HEK293 (cell line): ENCODE measurements around the gene CAPZB.

Experiments used
- CTCF ChIA-PET: fragments of 350-600 bp; formaldehyde crosslinking; extraction: SDS; loops from one replicate; lab custom pipeline; 2021; ENCODE audit warnings: antibody characterized with exemption; lab: Yijun Ruan, JAX
- POLR2A ChIA-PET: fragments of 300-600 bp; formaldehyde crosslinking; extraction: SDS; loops from one replicate; lab custom pipeline; 2020; ENCODE audit warnings: antibody characterized with exemption, inconsistent platforms; lab: Yijun Ruan, JAX
- H3K27ac ChIP-seq: fragments of 200-500 bp; sonication (Bioruptor generic); 2 replicates; pipeline ENCODE4 v1.5.1; 2014; ENCODE audit warnings: low read depth, low read length, control low read depth, inconsistent platforms; ENCODE audit errors: extremely low read depth
- H3K36me3 ChIP-seq, 2 experiments: fragments of 200-500 bp in 1 of 2; sonication (Bioruptor generic) in 1 of 2; 1 replicate in 1 of 2; 2 replicates in 1 of 2; pipeline ENCODE4 v1.5.1; 2014 to 2017; ENCODE audit warnings: inconsistent platforms in 2 of 2, low read length in 2 of 2; ENCODE audit not compliant: control insufficient read depth in 2 of 2, insufficient read depth in 1 of 2
- H3K4me1 ChIP-seq: fragments of 200-500 bp; sonication (Bioruptor generic); 2 replicates; pipeline ENCODE4 v1.5.1; 2014; ENCODE audit warnings: mild to moderate bottlenecking, low read length, inconsistent platforms; ENCODE audit not compliant: control insufficient read depth, insufficient read depth
- H3K4me3 ChIP-seq: 2 replicates; pipeline ENCODE4 v1.5.1; 2011; ENCODE audit warnings: low read depth, mild to moderate bottlenecking, control low read depth, low read length, moderate library complexity
- H3K9me3 ChIP-seq: fragments of 200-500 bp; sonication (Bioruptor generic); 2 replicates; pipeline ENCODE4 v1.5.1; 2014; ENCODE audit warnings: low read depth, low read length, inconsistent platforms; ENCODE audit not compliant: control insufficient read depth, insufficient read depth
- BCL11B ChIP-seq: fragments of 450-650 bp; formaldehyde crosslinking; IDR thresholded peaks from 2 replicates; pipeline ENCODE4 v1.5.1; 2016; ENCODE audit warnings: low read depth, missing biosample characterization, missing genetic modification characterization
- GFI1B ChIP-seq: fragments of 450-650 bp; formaldehyde crosslinking; IDR thresholded peaks from 2 replicates; pipeline ENCODE4 v1.5.1; 2016; ENCODE audit warnings: missing biosample characterization, missing genetic modification characterization
- GLI2 ChIP-seq: fragments of 450-650 bp; formaldehyde crosslinking; IDR thresholded peaks from 2 replicates; pipeline ENCODE4; 2017; ENCODE audit warnings: missing biosample characterization, missing genetic modification characterization, low read depth, borderline replicate concordance
- KLF17 ChIP-seq: fragments of 450-650 bp; formaldehyde crosslinking; IDR thresholded peaks from 2 replicates; pipeline ENCODE4 v1.5.1; 2016; ENCODE audit warnings: missing biosample characterization, missing genetic modification characterization
- MEIS1 ChIP-seq: sonication (generic); formaldehyde crosslinking; IDR thresholded peaks from 2 replicates; pipeline ENCODE4 v1.8.1; 2022; ENCODE audit warnings: missing genetic modification reagents, mild to moderate bottlenecking, borderline replicate concordance
- SALL2 ChIP-seq: fragments of 450-650 bp; formaldehyde crosslinking; IDR thresholded peaks from 2 replicates; pipeline ENCODE4 v1.5.0; 2017; ENCODE audit warnings: missing biosample characterization, mild to moderate bottlenecking, missing genetic modification characterization, borderline replicate concordance
- YY1 ChIP-seq: fragments of 450-650 bp; formaldehyde crosslinking; IDR thresholded peaks from 2 replicates; pipeline ENCODE4 v1.5.1; 2018; ENCODE audit warnings: missing biosample characterization, missing genetic modification characterization
- ZBTB8A ChIP-seq: fragments of 450-650 bp; formaldehyde crosslinking; IDR thresholded peaks from 2 replicates; pipeline ENCODE4 v1.5.1; 2016; ENCODE audit warnings: missing biosample characterization, missing genetic modification characterization
- ZNF114 ChIP-seq: fragments of 450-650 bp; formaldehyde crosslinking; IDR thresholded peaks from 2 replicates; pipeline ENCODE4 v1.5.0; 2017; ENCODE audit warnings: missing biosample characterization, missing genetic modification characterization
- ZNF175 ChIP-seq: fragments of 450-650 bp; formaldehyde crosslinking; IDR thresholded peaks from 2 replicates; pipeline ENCODE4 v1.5.1; 2016; ENCODE audit warnings: missing biosample characterization, missing genetic modification characterization
- ZNF488 ChIP-seq: fragments of 450-650 bp; formaldehyde crosslinking; IDR thresholded peaks from 2 replicates; pipeline ENCODE4 v1.5.1; 2016; ENCODE audit warnings: missing biosample characterization, missing genetic modification characterization
- ZNF530 ChIP-seq: fragments of 450-650 bp; formaldehyde crosslinking; IDR thresholded peaks from 2 replicates; pipeline ENCODE4 v1.5.1; 2016; ENCODE audit warnings: low read depth, missing biosample characterization, missing genetic modification characterization
- ZNF670 ChIP-seq: fragments of 450-650 bp; formaldehyde crosslinking; IDR thresholded peaks from 2 replicates; pipeline ENCODE4 v1.5.1; 2016; ENCODE audit warnings: missing biosample characterization, missing genetic modification characterization, low read depth
- ZSCAN16 ChIP-seq: fragments of 450-650 bp; formaldehyde crosslinking; IDR thresholded peaks from 2 replicates; pipeline ENCODE4 v1.5.1; 2016; ENCODE audit warnings: missing biosample characterization, missing genetic modification characterization
- TF ChIP-seq, protein P1 (sequence below): fragments of 450-650 bp; formaldehyde crosslinking; IDR thresholded peaks from 2 replicates; pipeline ENCODE4 v1.5.1; 2017; ENCODE audit warnings: missing biosample characterization, missing genetic modification characterization
- TF ChIP-seq, protein P2 (sequence below): IDR thresholded peaks from 2 replicates; pipeline ENCODE4 v1.6.1; 2011; ENCODE audit warnings: mild to moderate bottlenecking, low read depth, low read length, borderline replicate concordance

The CAPZB gene

GRCh38 chr1:19313961-19314882 is 171.1 kb downstream of the CAPZB start:
- POLR2A ChIA-PET: interaction anchor here (0.6 to 1.5 kb wide), 2 partner anchors 11 to 327 kb away, joined by 3 read pairs; no protein-coding TSS in a partner anchor
- Histone ChIP-seq H3K36me3 (peaks cover 8 to 59% of the 10 kb centered on the region in 2 experiments; a peak in 2 of 3 replicates), H3K27ac (no peak overlapping the region), H3K9me3 (no peaks in the 10 kb centered on the region), H3K4me3 (no peak overlapping the region), H3K4me1 (peaks cover 2% of the 10 kb centered on the region; the same call in 1 of the 2 replicates)
- CTCF ChIA-PET: no interaction called here
- TF ChIP-seq ZNF488 (tag by site-specific recombination) (no peak), ZNF114 (no peak), MEIS1 (no peak), YY1 (tag by site-specific recombination) (no peak), ZSCAN16 (no peak), ZNF175 (no peak), GLI2 (tag by site-specific recombination) (no peak), ZNF530 (tag by site-specific recombination) (no peak), BCL11B (tag by site-specific recombination) (no peak), ZBTB8A (tag by site-specific recombination) (no peak), SALL2 (tag by site-specific recombination) (no peak), ZNF670 (tag by site-specific recombination) (no peak)
- TF ChIP-seq, protein P1, sequence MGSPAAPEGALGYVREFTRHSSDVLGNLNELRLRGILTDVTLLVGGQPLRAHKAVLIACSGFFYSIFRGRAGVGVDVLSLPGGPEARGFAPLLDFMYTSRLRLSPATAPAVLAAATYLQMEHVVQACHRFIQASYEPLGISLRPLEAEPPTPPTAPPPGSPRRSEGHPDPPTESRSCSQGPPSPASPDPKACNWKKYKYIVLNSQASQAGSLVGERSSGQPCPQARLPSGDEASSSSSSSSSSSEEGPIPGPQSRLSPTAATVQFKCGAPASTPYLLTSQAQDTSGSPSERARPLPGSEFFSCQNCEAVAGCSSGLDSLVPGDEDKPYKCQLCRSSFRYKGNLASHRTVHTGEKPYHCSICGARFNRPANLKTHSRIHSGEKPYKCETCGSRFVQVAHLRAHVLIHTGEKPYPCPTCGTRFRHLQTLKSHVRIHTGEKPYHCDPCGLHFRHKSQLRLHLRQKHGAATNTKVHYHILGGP (tag by site-specific recombination): no peak

DNA sequence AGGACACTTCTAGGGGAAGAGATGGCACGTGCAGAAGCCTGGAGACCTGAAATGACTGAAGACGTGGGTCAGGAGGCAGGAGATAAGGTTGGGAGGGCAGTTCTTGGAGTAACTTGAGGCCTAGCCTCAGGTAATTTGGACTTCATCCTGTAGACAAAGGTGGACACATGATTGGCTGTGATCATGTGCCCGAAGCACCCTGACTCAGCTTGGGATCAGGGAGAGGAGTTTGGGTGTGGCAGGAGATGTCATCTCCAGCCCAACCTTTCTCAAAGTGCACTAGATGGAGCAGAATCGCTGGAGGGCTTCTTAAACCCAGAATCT is 171.7 kb downstream of the CAPZB start:
- Histone ChIP-seq H3K4me3 (no peak overlapping the region), H3K4me1 (peaks cover 2% of the 10 kb centered on the region; the same call in 1 of the 2 replicates), H3K9me3 (no peaks in the 10 kb centered on the region), H3K36me3 (peaks cover 2 to 59% of the 10 kb centered on the region in 2 experiments; a peak in 2 of 3 replicates)
- ChIA-PET POLR2A (interaction anchor here (0.6 to 1.5 kb wide), 2 partner anchors 11 to 327 kb away, joined by 3 read pairs; no protein-coding TSS in a partner anchor), CTCF (no interaction called here)
- TF ChIP-seq KLF17 (tag by site-specific recombination): 0 out of 2 replicates have a peak, but pooled peaks have one; percentile 16
- no peak for TF ChIP-seq GFI1B (tag by site-specific recombination)
- TF ChIP-seq, protein P2, sequence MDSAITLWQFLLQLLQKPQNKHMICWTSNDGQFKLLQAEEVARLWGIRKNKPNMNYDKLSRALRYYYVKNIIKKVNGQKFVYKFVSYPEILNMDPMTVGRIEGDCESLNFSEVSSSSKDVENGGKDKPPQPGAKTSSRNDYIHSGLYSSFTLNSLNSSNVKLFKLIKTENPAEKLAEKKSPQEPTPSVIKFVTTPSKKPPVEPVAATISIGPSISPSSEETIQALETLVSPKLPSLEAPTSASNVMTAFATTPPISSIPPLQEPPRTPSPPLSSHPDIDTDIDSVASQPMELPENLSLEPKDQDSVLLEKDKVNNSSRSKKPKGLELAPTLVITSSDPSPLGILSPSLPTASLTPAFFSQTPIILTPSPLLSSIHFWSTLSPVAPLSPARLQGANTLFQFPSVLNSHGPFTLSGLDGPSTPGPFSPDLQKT: no peak
- TF ChIP-seq, all 188 proteins: peak for 1
- H3K27ac ChIP-seq: no peak overlapping the region
